ENCODE measurements around the gene MADCAM1. TPM values are rescaled to one million over a fixed set of nuclear protein-coding genes. Genes with fewer than 3 reads are reported as not detected.

Gene MADCAM1
- total and polyA plus RNA-seq, 10 of the 15 experiments (the other 5 are each of a cell fraction or from before 2014, with no cell fraction given) = 0.06 to 0.32 (median 0.31) TPM; not detected in 5

GRCh38 chr19:531753-532560, 35.7 kb downstream of the MADCAM1 start, which contains the start of gene CDC34 (continued):
- TF ChIP-seq PBX3 (IDR thresholded peaks at IDR 0.05; ENCODE audit: insufficient replicate concordance, low read depth, low read length) (no peak), ZNF274 (IDR thresholded peaks at IDR 0.05; ENCODE audit: insufficient read depth, insufficient read length) (no peak), ZZZ3 (IDR thresholded peaks at IDR 0.05; ENCODE audit: control insufficient read depth, insufficient read length, low read depth) (no peak), SMARCA5 (IDR thresholded peaks at IDR 0.05) (peak; percentile 86), LARP7 (IDR thresholded peaks at IDR 0.05) (0 out of 2 replicates have a peak, but pooled peaks have one; percentile 17), ZNF207 (IDR thresholded peaks at IDR 0.05; ENCODE audit: borderline replicate concordance) (no peak), WRNIP1 (IDR thresholded peaks at IDR 0.05; ENCODE audit: borderline replicate concordance, low read depth, low read length) (no peak), GATAD2B (conservative IDR thresholded peaks at IDR 0.05; ENCODE audit: low read depth) (no peak; the same call in 1 of the 2 replicates), MYB (IDR thresholded peaks at IDR 0.05; ENCODE audit: borderline replicate concordance, low read depth, low read length) (no peak), ATF2 (IDR thresholded peaks at IDR 0.05; ENCODE audit: low read length) (no peak), ZBTB33 (IDR thresholded peaks at IDR 0.05) (no peak), REST (IDR thresholded peaks at IDR 0.05; ENCODE audit: low read depth, low read length) (no peak), MEF2B (IDR thresholded peaks at IDR 0.05; ENCODE audit: partially characterized antibody, poor library complexity, severe bottlenecking) (no peak), KDM1A (IDR thresholded peaks at IDR 0.05; ENCODE audit: borderline replicate concordance) (no peak), NKRF (conservative IDR thresholded peaks at IDR 0.05) (0 out of 2 replicates have a peak, but pooled peaks have one; percentile 18), TCF12 (IDR thresholded peaks at IDR 0.05; ENCODE audit: low read depth, low read length) (no peak), MTA2 (IDR thresholded peaks at IDR 0.05; ENCODE audit: low read depth) (no peak)
